Measurements from ENCODE around the gene SCCPDH. TPM values are rescaled to one million over a fixed set of nuclear protein-coding genes. Genes with fewer than 3 reads are reported as not detected.

Gene SCCPDH
- total and polyA plus RNA-seq, 9 of the 15 experiments (the other 6 are each of a cell fraction or from before 2014, with no cell fraction given) = 7.0 to 61.9 (median 38.3) TPM

DNA sequence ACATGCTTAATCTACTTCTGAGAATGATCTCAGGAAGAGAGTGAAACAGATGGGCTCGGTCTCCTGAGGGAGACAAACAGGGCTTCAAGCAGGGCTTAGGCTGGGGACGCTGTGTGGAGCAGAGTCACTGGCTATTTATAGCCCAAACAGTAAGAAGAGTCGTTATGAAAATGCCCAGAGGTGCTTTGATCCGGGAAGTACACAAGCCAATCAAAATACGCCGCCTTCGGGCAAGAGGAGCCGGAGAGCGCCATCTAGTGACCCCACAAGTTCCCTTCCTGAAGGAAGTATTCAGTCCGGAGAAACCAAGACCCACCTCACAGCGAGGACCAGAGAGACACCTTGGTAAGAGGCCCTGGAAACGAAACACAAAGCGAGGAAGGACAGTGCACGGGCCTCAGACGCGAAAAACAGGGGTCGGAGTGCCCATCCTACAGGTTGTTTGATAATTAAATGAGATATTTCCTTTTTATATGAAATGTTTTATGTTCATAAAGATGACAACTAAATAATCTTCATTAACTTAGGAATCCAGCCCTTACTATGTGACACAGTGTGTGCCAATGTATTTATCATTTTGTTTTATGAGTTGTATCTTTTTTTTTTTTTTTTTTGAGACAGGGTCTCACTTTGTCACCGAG is 25.0 kb upstream of the SCCPDH start:
- H3K79me2 ChIP-seq (ENCODE audit: control insufficient read depth, insufficient read depth, low read length) = no peaks in the 10 kb centered on the region
- H3K4me3 ChIP-seq = no peak overlapping the region
- peak overlapping the region; percentile 96 for H2AFZ ChIP-seq (ENCODE audit: low read depth, low read length)
- no peaks in the 10 kb centered on the region for H3K9me1 ChIP-seq (ENCODE audit: control insufficient read depth, insufficient read depth, low read length)
- no peaks in the 10 kb centered on the region for H3K36me3 ChIP-seq (ENCODE audit: control insufficient read depth, insufficient read depth, low read length)
- FAIRE-seq (peak; percentile 96), ATAC-seq (peak; percentile 92), DNase-seq (ENCODE audit: extremely low read depth in 1 of 4, low spot score in 3 of 4) (peak; percentile 85 to 95 (median 90))
- H4K20me1 ChIP-seq (replicated peaks; ENCODE audit: control insufficient read depth, insufficient read depth, low read length) = no peaks in the 10 kb centered on the region
- no TSS peak for BruUV-seq (replicated peaks)
- peaks cover 6 to 11% of the 10 kb centered on the region in 2 experiments; a peak in 4 of 5 replicates for H3K4me1 ChIP-seq (replicated peaks in 1 of 2; ENCODE audit: control insufficient read depth in 2 of 2, insufficient read depth in 2 of 2, low read length in 2 of 2)
- H3K27ac ChIP-seq (ENCODE audit: extremely low read depth, low read depth, low read length) = peak overlapping the region; percentile 69
- 8% methylated on average over 18 of the region's 18 CpGs for WGBS (ENCODE audit: insufficient coverage, low coverage, missing lambda C conversion rate)
- in situ Hi-C loops (cut with MboI) = loop anchor here (5.0 kb wide), 1 partner anchor 202 kb away; no protein-coding TSS in a partner anchor
- no peaks in the 10 kb centered on the region; the same call in 1 of the 2 replicates for H3K9me3 ChIP-seq (replicated peaks; ENCODE audit: control insufficient read depth, insufficient read depth, low read depth, low read length)
- intact Hi-C loops (cut with micrococcal nuclease) = loop anchor here (1.0 to 10.0 kb wide), 6 partner anchors 10 to 1544 kb away; partner anchors contain the start of genes CNST, KIF26B and TFB2M
- H3K9ac ChIP-seq (ENCODE audit: insufficient read depth in 1 of 2, low read depth in 2 of 2, low read length in 2 of 2) = peak overlapping the region in 1 of 2 experiments; percentile 53; a peak in 3 of 4 replicates
- CTCF ChIA-PET (ENCODE audit: low intra/inter-chr PET ratio) = interaction anchor here (0.5 to 1.4 kb wide), 3 partner anchors 202 to 690 kb away, joined by 3 to 10 read pairs (median 3); no protein-coding TSS in a partner anchor
- no peaks in the 10 kb centered on the region for H3K27me3 ChIP-seq (ENCODE audit: control insufficient read depth in 2 of 2, insufficient read depth in 2 of 2, low read length in 2 of 2)
- peak overlapping the region; percentile 67 for H3K4me2 ChIP-seq (ENCODE audit: insufficient read depth, low read length)
- POLR2A ChIA-PET = no interaction called here
- TF ChIP-seq, protein P1, sequence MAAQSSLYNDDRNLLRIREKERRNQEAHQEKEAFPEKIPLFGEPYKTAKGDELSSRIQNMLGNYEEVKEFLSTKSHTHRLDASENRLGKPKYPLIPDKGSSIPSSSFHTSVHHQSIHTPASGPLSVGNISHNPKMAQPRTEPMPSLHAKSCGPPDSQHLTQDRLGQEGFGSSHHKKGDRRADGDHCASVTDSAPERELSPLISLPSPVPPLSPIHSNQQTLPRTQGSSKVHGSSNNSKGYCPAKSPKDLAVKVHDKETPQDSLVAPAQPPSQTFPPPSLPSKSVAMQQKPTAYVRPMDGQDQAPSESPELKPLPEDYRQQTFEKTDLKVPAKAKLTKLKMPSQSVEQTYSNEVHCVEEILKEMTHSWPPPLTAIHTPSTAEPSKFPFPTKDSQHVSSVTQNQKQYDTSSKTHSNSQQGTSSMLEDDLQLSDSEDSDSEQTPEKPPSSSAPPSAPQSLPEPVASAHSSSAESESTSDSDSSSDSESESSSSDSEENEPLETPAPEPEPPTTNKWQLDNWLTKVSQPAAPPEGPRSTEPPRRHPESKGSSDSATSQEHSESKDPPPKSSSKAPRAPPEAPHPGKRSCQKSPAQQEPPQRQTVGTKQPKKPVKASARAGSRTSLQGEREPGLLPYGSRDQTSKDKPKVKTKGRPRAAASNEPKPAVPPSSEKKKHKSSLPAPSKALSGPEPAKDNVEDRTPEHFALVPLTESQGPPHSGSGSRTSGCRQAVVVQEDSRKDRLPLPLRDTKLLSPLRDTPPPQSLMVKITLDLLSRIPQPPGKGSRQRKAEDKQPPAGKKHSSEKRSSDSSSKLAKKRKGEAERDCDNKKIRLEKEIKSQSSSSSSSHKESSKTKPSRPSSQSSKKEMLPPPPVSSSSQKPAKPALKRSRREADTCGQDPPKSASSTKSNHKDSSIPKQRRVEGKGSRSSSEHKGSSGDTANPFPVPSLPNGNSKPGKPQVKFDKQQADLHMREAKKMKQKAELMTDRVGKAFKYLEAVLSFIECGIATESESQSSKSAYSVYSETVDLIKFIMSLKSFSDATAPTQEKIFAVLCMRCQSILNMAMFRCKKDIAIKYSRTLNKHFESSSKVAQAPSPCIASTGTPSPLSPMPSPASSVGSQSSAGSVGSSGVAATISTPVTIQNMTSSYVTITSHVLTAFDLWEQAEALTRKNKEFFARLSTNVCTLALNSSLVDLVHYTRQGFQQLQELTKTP (IDR thresholded peaks at IDR 0.05; ENCODE audit: low read depth in 1 of 2, partially characterized antibody in 2 of 2) = peak; percentile 1 to 55
- 0 out of 2 replicates have a peak, but pooled peaks have one; percentile 31 for TF ChIP-seq SMARCE1 (IDR thresholded peaks at IDR 0.05)
- TF ChIP-seq SOX6 (IDR thresholded peaks at IDR 0.05) = peak; percentile 29; the same call in 1 of the 2 replicates
- TF ChIP-seq ZNF24 (IDR thresholded peaks at IDR 0.05) = 0 out of 2 replicates have a peak, but pooled peaks have one; percentile 22
- peak; percentile 54; the same call in 1 of the 2 replicates for TF ChIP-seq FOXM1 (IDR thresholded peaks at IDR 0.05; ENCODE audit: low read depth)
- TF ChIP-seq FOXM1 (CRISPR knock-in tag; IDR thresholded peaks at IDR 0.05; ENCODE audit: low read depth) = no peak
- no peak for TF ChIP-seq HDAC6 (IDR thresholded peaks at IDR 0.05; ENCODE audit: low read depth, low read length)
- TF ChIP-seq, protein P2, sequence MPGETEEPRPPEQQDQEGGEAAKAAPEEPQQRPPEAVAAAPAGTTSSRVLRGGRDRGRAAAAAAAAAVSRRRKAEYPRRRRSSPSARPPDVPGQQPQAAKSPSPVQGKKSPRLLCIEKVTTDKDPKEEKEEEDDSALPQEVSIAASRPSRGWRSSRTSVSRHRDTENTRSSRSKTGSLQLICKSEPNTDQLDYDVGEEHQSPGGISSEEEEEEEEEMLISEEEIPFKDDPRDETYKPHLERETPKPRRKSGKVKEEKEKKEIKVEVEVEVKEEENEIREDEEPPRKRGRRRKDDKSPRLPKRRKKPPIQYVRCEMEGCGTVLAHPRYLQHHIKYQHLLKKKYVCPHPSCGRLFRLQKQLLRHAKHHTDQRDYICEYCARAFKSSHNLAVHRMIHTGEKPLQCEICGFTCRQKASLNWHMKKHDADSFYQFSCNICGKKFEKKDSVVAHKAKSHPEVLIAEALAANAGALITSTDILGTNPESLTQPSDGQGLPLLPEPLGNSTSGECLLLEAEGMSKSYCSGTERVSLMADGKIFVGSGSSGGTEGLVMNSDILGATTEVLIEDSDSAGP (CRISPR knock-in tag; IDR thresholded peaks at IDR 0.05) = no peak
- 0 out of 2 replicates have a peak, but pooled peaks have one; percentile 31 for TF ChIP-seq RB1 (IDR thresholded peaks at IDR 0.05; ENCODE audit: low read depth)
- TF ChIP-seq PHF21A (IDR thresholded peaks at IDR 0.05; ENCODE audit: borderline replicate concordance, low read depth) = no peak
- TF ChIP-seq ZNF707 (CRISPR knock-in tag; conservative IDR thresholded peaks at IDR 0.05) = no peak
- TF ChIP-seq ZBTB5 (IDR thresholded peaks at IDR 0.05) = peak; percentile 66; the same call in 1 of the 2 replicates
- peak; percentile 34 for TF ChIP-seq RBM25 (IDR thresholded peaks at IDR 0.05; ENCODE audit: low read depth, low read length, severe bottlenecking)
- no peak for TF ChIP-seq RFX7 (CRISPR knock-in tag; IDR thresholded peaks at IDR 0.05)
- no peak for TF ChIP-seq SLC30A9 (CRISPR knock-in tag; IDR thresholded peaks at IDR 0.05)
